Activated T-cell treated with anti-CD3 and anti-CD28 coated beads, Interleukin-2, amount 50 U/mL, for 24 hours (primary cell): ENCODE results near the gene PRKAG2.
A peak's percentile ranks its signal among the peaks of the same experiment; 100 is the strongest.

Source experiments
- DNase-seq: peaks from one replicate; pipeline ENCODE4 v3.0.0-alpha.2; 2020
- H3K27ac Mint-ChIP-seq: 2 replicates; pipeline ENCODE4 v1.8.0; 2020; ENCODE audit warnings: mild to moderate bottlenecking, mixed read lengths
- H3K27me3 Mint-ChIP-seq: 2 replicates; pipeline ENCODE4 v1.8.0; 2020; ENCODE audit warnings: mixed read lengths
- H3K36me3 Mint-ChIP-seq: 2 replicates; pipeline ENCODE4 v1.8.0; 2020; ENCODE audit warnings: low read depth, mixed read lengths
- H3K4me1 Mint-ChIP-seq: 2 replicates; pipeline ENCODE4 v1.8.0; 2020; ENCODE audit warnings: low read depth, mixed read lengths
- H3K4me3 Mint-ChIP-seq: 2 replicates; pipeline ENCODE4 v1.8.0; 2020; ENCODE audit warnings: mild to moderate bottlenecking, moderate library complexity, mixed read lengths
- H3K9me3 Mint-ChIP-seq: 2 replicates; pipeline ENCODE4 v1.8.0; 2020; ENCODE audit warnings: mixed read lengths

The PRKAG2 gene

GRCh38 chr7:151895008-151895630, 18.2 kb upstream of the PRKAG2 start:
- Mint-ChIP-seq H3K4me1 (no peaks in the 10 kb centered on the region), H3K27ac (no peak overlapping the region), H3K9me3 (no peaks in the 10 kb centered on the region), H3K4me3 (no peak overlapping the region), H3K27me3 (peaks cover 13% of the 10 kb centered on the region), H3K36me3 (no peaks in the 10 kb centered on the region)
- DNase-seq, result peak; percentile 2

GRCh38 chr7:151894111-151895007, 17.4 kb upstream of the PRKAG2 start:
- no peaks in the 10 kb centered on the region for H3K4me1 Mint-ChIP-seq
- no peaks in the 10 kb centered on the region for H3K9me3 Mint-ChIP-seq
- H3K36me3 Mint-ChIP-seq, result no peaks in the 10 kb centered on the region
- peak; percentile 17 for DNase-seq
- H3K4me3 Mint-ChIP-seq, result no peak overlapping the region
- no peak overlapping the region for H3K27ac Mint-ChIP-seq
- peaks cover 6% of the 10 kb centered on the region for H3K27me3 Mint-ChIP-seq

- Mint-ChIP-seq H3K4me3 (no peak overlapping the region), H3K27ac (no peak overlapping the region), H3K9me3 (no peaks in the 10 kb centered on the region), H3K36me3 (no peaks in the 10 kb centered on the region), H3K4me1 (no peaks in the 10 kb centered on the region), H3K27me3 (peaks cover 4% of the 10 kb centered on the region)
- DNase-seq, result peak; percentile 3
These were observed 16.5 kb upstream of the PRKAG2 start for GRCh38 chr7:151893405-151893923.

- Mint-ChIP-seq H3K27me3 (peaks cover 4% of the 10 kb centered on the region), H3K36me3 (no peaks in the 10 kb centered on the region), H3K4me1 (no peaks in the 10 kb centered on the region), H3K4me3 (no peak overlapping the region), H3K9me3 (no peaks in the 10 kb centered on the region), H3K27ac (no peak overlapping the region)
- DNase-seq, result no peak
These were observed 14.8 kb upstream of the PRKAG2 start for GRCh38 chr7:151891753-151892152.

GRCh38 chr7:151891182-151891581, 14.3 kb upstream of the PRKAG2 start:
- no peak overlapping the region for H3K4me3 Mint-ChIP-seq
- DNase-seq, result peak; percentile 14
- peaks cover 5% of the 10 kb centered on the region for H3K27me3 Mint-ChIP-seq
- no peaks in the 10 kb centered on the region for H3K9me3 Mint-ChIP-seq
- no peaks in the 10 kb centered on the region for H3K4me1 Mint-ChIP-seq
- no peaks in the 10 kb centered on the region for H3K36me3 Mint-ChIP-seq
- no peak overlapping the region for H3K27ac Mint-ChIP-seq

GRCh38 chr7:151890355-151891004, 13.6 kb upstream of the PRKAG2 start:
- peaks cover 10% of the 10 kb centered on the region for H3K27me3 Mint-ChIP-seq
- DNase-seq, result peak; percentile 1

GRCh38 chr7:151889406-151890354, 12.8 kb upstream of the PRKAG2 start:
- Mint-ChIP-seq H3K4me3 (no peak overlapping the region), H3K27ac (no peak overlapping the region), H3K9me3 (no peaks in the 10 kb centered on the region), H3K4me1 (no peaks in the 10 kb centered on the region), H3K27me3 (peaks cover 11% of the 10 kb centered on the region), H3K36me3 (no peaks in the 10 kb centered on the region)
- peak; percentile 5 for DNase-seq

More at GRCh38 chr7:151890355-151891004, 13.6 kb upstream of the PRKAG2 start:
- no peaks in the 10 kb centered on the region for H3K9me3 Mint-ChIP-seq
- H3K36me3 Mint-ChIP-seq, result no peaks in the 10 kb centered on the region
- no peak overlapping the region for H3K27ac Mint-ChIP-seq
- H3K4me3 Mint-ChIP-seq, result no peak overlapping the region
- no peaks in the 10 kb centered on the region for H3K4me1 Mint-ChIP-seq

GRCh38 chr7:151888079-151889067, 11.5 kb upstream of the PRKAG2 start:
- DNase-seq, result peak; percentile 20
- Mint-ChIP-seq H3K27me3 (peaks cover 11% of the 10 kb centered on the region), H3K36me3 (no peaks in the 10 kb centered on the region), H3K4me3 (no peak overlapping the region), H3K4me1 (no peaks in the 10 kb centered on the region), H3K9me3 (no peaks in the 10 kb centered on the region), H3K27ac (no peak overlapping the region)

- peaks cover 11% of the 10 kb centered on the region for H3K27me3 Mint-ChIP-seq
- no peaks in the 10 kb centered on the region for H3K4me1 Mint-ChIP-seq
- no peak overlapping the region for H3K27ac Mint-ChIP-seq
- H3K9me3 Mint-ChIP-seq, result no peaks in the 10 kb centered on the region
- DNase-seq, result no peak
- H3K4me3 Mint-ChIP-seq, result no peak overlapping the region
- no peaks in the 10 kb centered on the region for H3K36me3 Mint-ChIP-seq
These were observed 9.9 kb upstream of the PRKAG2 start for GRCh38 chr7:151886783-151887182.

- no peaks in the 10 kb centered on the region for H3K36me3 Mint-ChIP-seq
- H3K4me3 Mint-ChIP-seq, result no peak overlapping the region
- H3K4me1 Mint-ChIP-seq, result no peaks in the 10 kb centered on the region
- peaks cover 8% of the 10 kb centered on the region for H3K27me3 Mint-ChIP-seq
- DNase-seq, result no peak
- no peak overlapping the region for H3K27ac Mint-ChIP-seq
- H3K9me3 Mint-ChIP-seq, result no peaks in the 10 kb centered on the region
These were observed 8.3 kb upstream of the PRKAG2 start for GRCh38 chr7:151885202-151885580.

GRCh38 chr7:151884312-151885201, 7.6 kb upstream of the PRKAG2 start:
- Mint-ChIP-seq H3K27me3 (peaks cover 8% of the 10 kb centered on the region), H3K36me3 (no peaks in the 10 kb centered on the region), H3K27ac (no peak overlapping the region), H3K9me3 (no peaks in the 10 kb centered on the region), H3K4me1 (no peaks in the 10 kb centered on the region), H3K4me3 (no peak overlapping the region)
- no peak for DNase-seq

GRCh38 chr7:151883857-151884256, 6.9 kb upstream of the PRKAG2 start:
- H3K27ac Mint-ChIP-seq, result no peak overlapping the region
- H3K27me3 Mint-ChIP-seq, result peaks cover 8% of the 10 kb centered on the region
- no peak for DNase-seq
- no peak overlapping the region for H3K4me3 Mint-ChIP-seq
- H3K9me3 Mint-ChIP-seq, result no peaks in the 10 kb centered on the region
- H3K4me1 Mint-ChIP-seq, result no peaks in the 10 kb centered on the region
- no peaks in the 10 kb centered on the region for H3K36me3 Mint-ChIP-seq
